DMS114 treated with DMSO at 0.1 percent for 48 hours (cell line): Measurements from ENCODE around the gene MTERF4.

ENCODE experiments used
- DNase-seq: peaks from one replicate; lab custom pipeline; 2025; ENCODE audit not compliant: unreplicated experiment; lab: John Stamatoyannopoulos, UW

MTERF4 gene

GRCh38 chr2:241051578-241052487, 50.3 kb downstream of the MTERF4 start:
- no peak for DNase-seq

- DNase-seq: no peak
These were observed 51.2 kb downstream of the MTERF4 start for GRCh38 chr2:241050624-241051577.

- no peak for DNase-seq
These were observed 52.1 kb downstream of the MTERF4 start for GRCh38 chr2:241049739-241050623.

- DNase-seq: no peak
These were observed 53.1 kb downstream of the MTERF4 start for GRCh38 chr2:241048949-241049343.

GRCh38 chr2:241048149-241048948, 53.7 kb downstream of the MTERF4 start:
- no peak for DNase-seq

GRCh38 chr2:241047253-241048010, 54.7 kb downstream of the MTERF4 start:
- DNase-seq: no peak
